Stimulated activated naive CD4-positive, alpha-beta T cell treated with Interleukin-2 at 50 U/mL for 16 hours (primary cell): ENCODE results near the gene CNOT8.

ENCODE experiments used
- DNase-seq: peaks from one replicate; lab custom pipeline; 2025; lab: John Stamatoyannopoulos, UW

The CNOT8 gene

DNA sequence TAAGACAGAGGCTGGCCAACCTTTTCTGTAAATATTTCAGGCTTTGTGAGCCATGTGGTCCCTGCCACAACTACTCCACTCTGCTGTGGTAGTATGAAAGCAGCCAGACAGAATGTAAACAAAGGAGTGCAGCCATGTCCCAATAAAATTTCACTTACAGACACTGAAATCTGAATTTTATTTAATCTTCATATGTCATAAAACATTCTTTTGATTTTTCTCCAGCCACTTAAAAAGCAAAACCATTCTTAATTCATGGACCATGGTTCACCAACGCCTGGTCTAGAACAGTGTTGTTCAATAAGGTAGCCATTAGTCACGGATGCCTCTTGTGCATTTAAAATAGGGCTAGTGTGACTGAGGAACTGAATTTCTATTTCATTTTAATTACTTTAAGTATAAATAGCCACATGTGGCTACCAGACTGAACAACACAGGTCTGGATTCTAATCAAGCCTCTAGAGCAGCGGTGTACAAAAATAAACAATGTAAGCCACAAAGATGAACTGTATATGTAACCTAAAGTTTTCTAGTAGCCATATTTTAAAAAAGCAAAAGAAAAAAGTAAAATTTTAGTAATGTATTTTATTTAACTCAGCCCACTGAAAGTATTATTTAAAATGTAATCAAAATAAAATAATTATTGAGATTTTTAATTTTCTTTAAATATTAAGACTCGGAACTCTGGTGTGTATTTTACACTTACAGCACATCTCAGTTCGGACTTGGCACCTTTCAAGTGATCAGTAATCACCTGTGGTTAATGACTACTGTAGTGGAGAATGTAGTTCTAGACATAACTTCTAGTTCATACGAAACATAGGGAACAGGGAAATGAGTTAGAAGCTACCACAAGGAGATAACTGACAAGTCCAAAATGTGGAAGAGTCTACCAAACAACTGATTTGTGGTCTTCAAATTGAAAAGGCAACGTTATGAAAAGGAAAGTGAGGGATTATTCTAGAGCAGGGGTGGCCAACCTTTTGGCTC, 65.3 kb downstream of the CNOT8 start:
- no peak for DNase-seq
